ENCODE measurements around the gene SLC38A6.

GRCh38 chr14:61074852-61075251 lies 93.8 kb downstream of the SLC38A6 start:
- no peak for TF ChIP-seq POLR2A (IDR thresholded peaks at IDR 0.05)
- TF ChIP-seq CTCF (IDR thresholded peaks at IDR 0.05), result no peak

All from body of pancreas (tissue), 4 donors.